ENCODE data around the gene KCNH5. TPM values are rescaled to one million over a fixed set of nuclear protein-coding genes. Genes with fewer than 3 reads are reported as not detected.

The KCNH5 gene
- polyA plus RNA-seq, 3 donors from 2014 or later, result not detected

DNA sequence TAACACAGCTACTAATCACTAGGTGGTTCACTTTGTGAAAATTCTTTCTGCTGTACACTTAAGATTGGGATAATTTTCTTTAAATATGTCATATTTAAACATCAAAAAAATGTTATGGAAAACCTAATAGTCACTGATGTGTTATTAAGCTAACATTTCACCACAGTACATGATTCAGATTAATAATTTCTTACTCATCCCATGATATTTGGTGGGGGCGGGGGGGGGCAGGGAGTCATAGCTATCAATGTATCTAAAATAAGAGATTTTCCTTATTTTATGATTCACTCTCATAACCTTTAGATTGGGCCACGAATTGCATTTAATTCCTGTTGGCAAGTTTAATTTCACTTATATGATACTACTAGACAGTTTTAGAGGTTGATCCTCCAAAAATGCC lies 88.8 kb downstream of the KCNH5 start:
- Mint-ChIP-seq H3K27me3 (ENCODE audit: low read depth in 3 of 3) (no peaks in the 10 kb centered on the region), H3K9me3 (peaks cover 0 to 13% (median 2%) of the 10 kb centered on the region in 6 donors), H3K4me1 (no peaks in the 10 kb centered on the region), H3K27ac (no peak overlapping the region), H3K36me3 (no peaks in the 10 kb centered on the region), H3K4me3 (no peak overlapping the region)
- DNase-seq, result no peak

- no peak overlapping the region for H3K4me3 Mint-ChIP-seq
- no peaks in the 10 kb centered on the region for H3K4me1 Mint-ChIP-seq
- H3K27ac Mint-ChIP-seq, result no peak overlapping the region
- H3K27me3 Mint-ChIP-seq (ENCODE audit: low read depth in 3 of 3), result no peaks in the 10 kb centered on the region
- no peak for DNase-seq
- peaks cover 0 to 8% (median 0%) of the 10 kb centered on the region in 6 donors for H3K9me3 Mint-ChIP-seq
- no peaks in the 10 kb centered on the region for H3K36me3 Mint-ChIP-seq
Observed at GRCh38 chr14:62954165-62954564, 91.1 kb downstream of the KCNH5 start.

DNA sequence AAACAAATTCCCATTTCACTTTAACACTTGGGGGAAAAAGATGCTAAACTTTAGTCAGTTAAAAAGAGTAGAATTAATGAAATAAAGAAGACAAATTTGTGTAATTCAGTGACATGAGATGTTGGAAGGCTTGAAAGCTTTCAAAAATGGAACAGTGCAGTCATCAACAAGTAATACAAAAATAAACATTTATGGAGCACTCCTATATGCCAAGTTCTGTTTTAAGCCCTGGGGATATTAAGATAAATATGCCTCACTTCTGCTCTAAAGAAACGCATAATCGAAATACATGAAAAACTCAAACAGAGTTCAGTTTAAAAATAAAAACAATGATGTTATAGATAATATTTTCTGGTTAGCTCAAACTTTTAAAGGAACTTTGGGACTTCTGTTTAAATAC lies 93.0 kb downstream of the KCNH5 start:
- Mint-ChIP-seq H3K4me3 (no peak overlapping the region), H3K9me3 (peaks cover 0 to 4% (median 0%) of the 10 kb centered on the region in 6 donors), H3K27ac (no peak overlapping the region), H3K4me1 (no peaks in the 10 kb centered on the region), H3K36me3 (no peaks in the 10 kb centered on the region), H3K27me3 (ENCODE audit: low read depth in 3 of 3) (no peaks in the 10 kb centered on the region)
- no peak for DNase-seq

- DNase-seq, result no peak
- H3K27me3 Mint-ChIP-seq (ENCODE audit: low read depth in 3 of 3), result no peaks in the 10 kb centered on the region
- H3K9me3 Mint-ChIP-seq, result peaks cover 0 to 10% (median 1%) of the 10 kb centered on the region in 6 donors
- no peak overlapping the region for H3K4me3 Mint-ChIP-seq
- no peak overlapping the region for H3K27ac Mint-ChIP-seq
- no peaks in the 10 kb centered on the region for H3K4me1 Mint-ChIP-seq
- no peaks in the 10 kb centered on the region for H3K36me3 Mint-ChIP-seq
Observed at GRCh38 chr14:62947301-62947700, 98.0 kb downstream of the KCNH5 start.

GRCh38 chr14:62946221-62946620 lies 99.0 kb downstream of the KCNH5 start:
- peaks cover 0 to 10% (median 1%) of the 10 kb centered on the region in 6 donors for H3K9me3 Mint-ChIP-seq
- peaks cover 0 to 1% (median 0%) of the 10 kb centered on the region in 3 donors for H3K27me3 Mint-ChIP-seq (ENCODE audit: low read depth in 3 of 3)
- no peak overlapping the region for H3K4me3 Mint-ChIP-seq
- H3K4me1 Mint-ChIP-seq, result no peaks in the 10 kb centered on the region
- no peak for DNase-seq
- H3K27ac Mint-ChIP-seq, result no peak overlapping the region
- no peaks in the 10 kb centered on the region for H3K36me3 Mint-ChIP-seq

- Mint-ChIP-seq H3K4me1 (no peaks in the 10 kb centered on the region), H3K36me3 (no peaks in the 10 kb centered on the region), H3K4me3 (no peak overlapping the region), H3K27ac (no peak overlapping the region), H3K27me3 (ENCODE audit: low read depth in 3 of 3) (peaks cover 0 to 1% (median 0%) of the 10 kb centered on the region in 3 donors), H3K9me3 (peaks cover 0 to 10% (median 3%) of the 10 kb centered on the region in 6 donors)
- DNase-seq, result no peak
Observed at GRCh38 chr14:62943202-62943601, 102.1 kb downstream of the KCNH5 start.

- H3K27me3 Mint-ChIP-seq (ENCODE audit: low read depth in 3 of 3), result peaks cover 0 to 2% (median 1%) of the 10 kb centered on the region in 3 donors
- DNase-seq, result no peak
- no peak overlapping the region for H3K27ac Mint-ChIP-seq
- H3K36me3 Mint-ChIP-seq, result no peaks in the 10 kb centered on the region
- peaks cover 0 to 22% (median 6%) of the 10 kb centered on the region in 6 donors for H3K9me3 Mint-ChIP-seq
- H3K4me3 Mint-ChIP-seq, result no peak overlapping the region
- no peaks in the 10 kb centered on the region for H3K4me1 Mint-ChIP-seq
Observed at GRCh38 chr14:62939970-62940369, 105.3 kb downstream of the KCNH5 start.

DNA sequence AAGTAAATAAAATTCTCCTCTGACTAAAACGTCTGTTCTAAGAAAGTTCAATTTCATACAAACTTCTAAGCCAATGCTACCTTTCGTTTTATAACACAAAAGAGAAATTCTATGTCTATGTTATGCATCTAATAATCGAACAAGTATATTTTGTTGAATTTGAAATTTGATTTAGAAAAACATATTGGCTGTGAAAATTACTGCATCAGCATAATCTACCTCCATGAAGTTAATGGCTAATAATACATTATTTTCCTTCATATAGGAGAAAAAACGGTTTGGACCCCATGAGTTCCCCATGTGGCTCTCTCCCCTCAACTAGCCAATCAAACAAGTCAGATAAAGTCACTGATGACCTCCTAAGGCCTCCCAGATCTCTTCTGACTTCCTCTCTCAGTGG lies 106.5 kb downstream of the KCNH5 start:
- Mint-ChIP-seq H3K27ac (no peak overlapping the region), H3K27me3 (ENCODE audit: low read depth in 3 of 3) (peaks cover 0 to 2% (median 1%) of the 10 kb centered on the region in 3 donors), H3K4me3 (no peak overlapping the region), H3K9me3 (peaks cover 0 to 13% (median 5%) of the 10 kb centered on the region in 6 donors), H3K4me1 (no peaks in the 10 kb centered on the region), H3K36me3 (no peaks in the 10 kb centered on the region)
- no peak for DNase-seq

DNA sequence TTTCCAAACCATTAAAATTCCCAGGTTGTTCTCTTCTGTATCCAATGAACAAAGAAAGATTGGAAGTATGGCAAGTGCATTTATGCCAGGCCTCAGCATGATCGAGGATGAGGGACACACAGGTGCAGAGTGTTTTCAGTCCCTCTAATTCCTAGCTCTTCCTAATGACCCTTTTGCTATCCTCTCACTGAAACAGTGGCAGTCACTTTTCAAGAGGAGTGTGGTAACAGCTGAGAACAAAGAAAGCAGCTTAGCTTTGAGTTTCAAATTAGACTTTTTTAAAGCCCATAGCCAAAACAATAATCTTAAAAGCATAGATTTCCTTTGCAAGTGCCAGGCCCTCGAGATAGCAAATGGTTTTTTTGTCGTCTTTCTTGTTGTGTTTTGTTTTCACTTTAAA lies 110.8 kb downstream of the KCNH5 start:
- Mint-ChIP-seq H3K4me1 (no peaks in the 10 kb centered on the region), H3K9me3 (peaks cover 0 to 13% (median 5%) of the 10 kb centered on the region in 6 donors), H3K36me3 (no peaks in the 10 kb centered on the region), H3K27me3 (ENCODE audit: low read depth in 3 of 3) (peaks cover 0 to 2% (median 0%) of the 10 kb centered on the region in 3 donors), H3K27ac (no peak overlapping the region), H3K4me3 (no peak overlapping the region)
- DNase-seq, result no peak

DNA sequence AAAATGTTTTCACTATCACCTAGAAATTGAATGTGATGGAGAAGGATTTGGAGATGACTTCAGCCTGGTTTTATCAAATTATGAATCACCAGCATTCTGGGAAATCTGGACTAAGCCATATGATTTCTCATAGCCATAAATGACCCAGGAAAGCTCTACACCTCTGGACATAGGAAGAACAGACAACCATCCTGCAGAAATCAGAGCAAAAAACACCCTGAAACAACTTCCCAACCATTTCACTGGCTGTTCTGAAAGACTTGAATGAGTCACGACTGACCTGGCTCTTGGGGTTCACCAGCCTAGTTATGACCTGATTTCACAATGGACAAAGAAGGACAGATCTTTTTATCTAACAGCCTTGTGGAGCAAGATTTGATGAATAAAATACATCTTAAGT lies 123.8 kb downstream of the KCNH5 start:
- Mint-ChIP-seq H3K9me3 (peaks cover 0 to 8% (median 2%) of the 10 kb centered on the region in 6 donors), H3K4me1 (no peaks in the 10 kb centered on the region), H3K27ac (no peak overlapping the region), H3K36me3 (no peaks in the 10 kb centered on the region), H3K4me3 (no peak overlapping the region), H3K27me3 (ENCODE audit: low read depth in 3 of 3) (no peaks in the 10 kb centered on the region)
- no peak for DNase-seq

DNA sequence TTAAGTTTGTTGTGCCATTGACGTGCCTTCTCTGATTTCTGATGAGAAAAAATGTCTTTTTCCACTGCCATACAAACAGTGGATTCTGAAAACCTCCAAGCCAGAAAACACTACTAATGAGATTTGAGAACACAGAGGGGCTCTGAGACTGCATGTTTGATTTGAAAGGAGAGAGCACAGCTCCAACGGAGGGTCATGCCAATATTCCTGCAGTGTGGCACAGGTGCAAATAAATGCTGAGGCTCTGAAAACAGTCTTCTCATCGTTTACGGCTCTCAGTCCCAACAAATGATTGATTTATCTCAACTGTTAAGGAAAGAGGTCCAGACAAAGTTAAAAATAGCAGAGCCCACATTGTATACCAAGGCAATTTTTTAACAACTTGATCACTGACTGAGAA lies 128.7 kb downstream of the KCNH5 start:
- Mint-ChIP-seq H3K36me3 (no peaks in the 10 kb centered on the region), H3K27ac (no peak overlapping the region)

GRCh38 chr14:62914873-62915272 lies 130.4 kb downstream of the KCNH5 start:
- Mint-ChIP-seq H3K4me3 (no peak overlapping the region), H3K36me3 (no peaks in the 10 kb centered on the region)

More for the DNA sequence above, 128.7 kb downstream of the KCNH5 start:
- Mint-ChIP-seq H3K4me3 (no peak overlapping the region), H3K4me1 (no peaks in the 10 kb centered on the region), H3K9me3 (peaks cover 0 to 8% (median 2%) of the 10 kb centered on the region in 6 donors), H3K27me3 (ENCODE audit: low read depth in 3 of 3) (peaks cover 0 to 2% (median 2%) of the 10 kb centered on the region in 3 donors)
- no peak for DNase-seq

DNA sequence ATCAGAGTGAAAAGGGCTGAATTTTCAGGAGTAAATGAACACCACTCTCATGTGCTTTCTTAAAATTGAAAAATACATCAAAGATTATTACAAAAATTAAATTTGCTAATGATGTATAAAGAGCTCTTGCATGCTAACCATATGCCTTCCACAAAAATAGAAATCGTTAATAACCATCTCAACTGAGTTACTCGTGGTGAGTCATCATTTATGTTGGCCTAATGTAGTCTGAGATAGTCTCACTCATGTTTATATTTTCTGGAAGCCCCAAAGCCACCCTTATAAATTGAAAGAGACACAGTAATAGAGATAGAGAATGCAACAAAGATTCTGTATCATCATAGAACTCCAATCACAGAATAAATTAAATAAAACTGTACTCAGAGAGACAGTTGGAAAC lies 131.2 kb downstream of the KCNH5 start:
- no peaks in the 10 kb centered on the region for H3K36me3 Mint-ChIP-seq
- H3K27me3 Mint-ChIP-seq (ENCODE audit: low read depth in 3 of 3), result peaks cover 0 to 4% (median 2%) of the 10 kb centered on the region in 3 donors
- H3K9me3 Mint-ChIP-seq, result peaks cover 0 to 9% (median 3%) of the 10 kb centered on the region in 6 donors
- no peak overlapping the region for H3K4me3 Mint-ChIP-seq
- no peak for DNase-seq
- H3K27ac Mint-ChIP-seq, result no peak overlapping the region
- no peaks in the 10 kb centered on the region for H3K4me1 Mint-ChIP-seq

More at GRCh38 chr14:62914873-62915272, 130.4 kb downstream of the KCNH5 start:
- DNase-seq, result no peak
- H3K4me1 Mint-ChIP-seq, result no peaks in the 10 kb centered on the region
- no peak overlapping the region for H3K27ac Mint-ChIP-seq
- peaks cover 0 to 9% (median 3%) of the 10 kb centered on the region in 6 donors for H3K9me3 Mint-ChIP-seq
- peaks cover 0 to 2% (median 2%) of the 10 kb centered on the region in 3 donors for H3K27me3 Mint-ChIP-seq (ENCODE audit: low read depth in 3 of 3)

DNA sequence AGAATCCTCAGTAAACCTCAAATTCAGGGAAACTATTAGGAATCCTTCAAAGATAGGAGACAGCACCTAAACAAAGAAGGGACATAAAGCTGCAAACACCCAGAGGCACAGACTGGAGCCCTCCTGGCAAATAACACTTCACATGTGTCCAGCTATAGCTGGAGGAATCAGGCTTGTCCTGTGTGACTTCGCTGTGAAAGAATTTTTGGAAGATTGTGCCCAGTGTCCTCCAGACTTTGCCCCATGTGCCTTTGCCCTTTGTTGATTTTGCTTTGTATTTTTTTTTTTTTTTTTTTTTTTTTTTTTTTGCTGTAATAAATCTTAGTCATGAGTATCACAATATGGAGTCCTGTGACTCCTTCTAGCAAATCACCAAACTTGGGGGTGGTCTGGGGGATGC lies 136.8 kb downstream of the KCNH5 start:
- Mint-ChIP-seq H3K36me3 (no peaks in the 10 kb centered on the region), H3K27ac (no peak overlapping the region), H3K4me3 (no peak overlapping the region), H3K27me3 (ENCODE audit: low read depth in 3 of 3) (peaks cover under 1 to 3% (median 2%) of the 10 kb centered on the region in 3 donors), H3K4me1 (no peaks in the 10 kb centered on the region), H3K9me3 (peaks cover 0 to 17% (median 8%) of the 10 kb centered on the region in 6 donors)
- DNase-seq, result no peak

GRCh38 chr14:62905566-62905965 lies 139.7 kb downstream of the KCNH5 start:
- H3K9me3 Mint-ChIP-seq, result peaks cover 0 to 26% (median 9%) of the 10 kb centered on the region in 6 donors
- H3K36me3 Mint-ChIP-seq, result no peaks in the 10 kb centered on the region
- DNase-seq, result no peak
- no peak overlapping the region for H3K4me3 Mint-ChIP-seq
- no peak overlapping the region for H3K27ac Mint-ChIP-seq
- H3K4me1 Mint-ChIP-seq, result no peaks in the 10 kb centered on the region
- H3K27me3 Mint-ChIP-seq (ENCODE audit: low read depth in 3 of 3), result peaks cover 2 to 3% (median 2%) of the 10 kb centered on the region in 3 donors
